A673 (cell line): ENCODE results near the gene QPCTL.

Experiments
- EZH2 ChIP-seq: fragments of 200-600 bp; sonication (generic); IDR thresholded peaks from 2 replicates; pipeline ENCODE4 v1.6.1; 2017; ENCODE audit warnings: borderline replicate concordance, low read depth, mild to moderate bottlenecking, mixed read lengths, antibody characterized with exemption, low read length; ENCODE audit not compliant: poor library complexity, severe bottlenecking
- TF ChIP-seq, protein P1 (sequence below): fragments of 300-800, 200-600 bp; sonication (generic); conservative IDR thresholded peaks from 2 replicates; pipeline ENCODE4 v1.5.1; 2017; ENCODE audit warnings: low read depth, mild to moderate bottlenecking, antibody characterized with exemption, low read length, moderate library complexity, mixed read lengths

DNA sequence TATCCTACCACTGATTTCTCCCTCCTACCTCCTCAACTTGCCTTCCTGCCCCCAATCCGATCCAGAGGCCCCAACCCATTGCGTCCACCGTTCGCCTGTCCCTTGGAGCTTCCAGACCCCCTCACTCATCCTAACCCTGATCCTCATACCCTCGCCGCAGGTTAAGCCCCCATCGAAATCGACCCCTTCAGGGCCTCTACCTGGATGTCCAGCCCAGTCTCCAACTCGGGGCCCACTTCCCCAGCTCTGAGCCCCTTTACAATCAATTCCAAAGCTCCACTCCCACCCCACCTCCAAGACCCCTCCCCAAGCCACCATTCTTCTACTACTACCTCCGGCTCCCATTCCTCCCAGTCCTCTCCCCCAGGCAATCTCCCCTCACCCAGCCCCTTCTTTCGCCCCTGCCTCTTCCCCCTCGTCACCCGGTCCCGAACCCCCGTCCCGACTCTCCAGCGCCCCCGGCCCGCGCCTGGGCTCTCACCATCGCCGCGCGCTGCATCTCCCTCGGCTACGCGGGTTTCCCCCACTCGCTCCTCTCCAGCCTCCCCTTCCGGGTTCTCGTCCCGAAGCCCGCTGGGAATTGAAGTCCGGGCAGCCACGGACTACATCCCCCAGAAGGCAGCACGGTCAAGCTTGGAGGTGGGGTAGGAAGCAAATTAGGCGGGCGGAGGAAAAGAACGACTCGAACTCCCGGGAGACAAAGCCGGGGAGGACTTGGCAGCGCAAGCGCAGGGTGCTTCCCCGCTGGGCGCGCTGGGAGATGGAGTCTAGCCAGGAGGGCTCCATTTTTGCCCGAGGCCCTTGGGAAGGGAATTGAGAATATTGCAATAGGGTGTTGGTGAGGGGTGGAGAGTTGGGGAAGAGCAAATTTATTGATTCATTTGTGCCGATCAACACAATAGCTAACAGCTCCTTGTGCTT is 38.2 kb downstream of the QPCTL start, which contains the start of gene FBXO46:
- TF ChIP-seq, protein P1, sequence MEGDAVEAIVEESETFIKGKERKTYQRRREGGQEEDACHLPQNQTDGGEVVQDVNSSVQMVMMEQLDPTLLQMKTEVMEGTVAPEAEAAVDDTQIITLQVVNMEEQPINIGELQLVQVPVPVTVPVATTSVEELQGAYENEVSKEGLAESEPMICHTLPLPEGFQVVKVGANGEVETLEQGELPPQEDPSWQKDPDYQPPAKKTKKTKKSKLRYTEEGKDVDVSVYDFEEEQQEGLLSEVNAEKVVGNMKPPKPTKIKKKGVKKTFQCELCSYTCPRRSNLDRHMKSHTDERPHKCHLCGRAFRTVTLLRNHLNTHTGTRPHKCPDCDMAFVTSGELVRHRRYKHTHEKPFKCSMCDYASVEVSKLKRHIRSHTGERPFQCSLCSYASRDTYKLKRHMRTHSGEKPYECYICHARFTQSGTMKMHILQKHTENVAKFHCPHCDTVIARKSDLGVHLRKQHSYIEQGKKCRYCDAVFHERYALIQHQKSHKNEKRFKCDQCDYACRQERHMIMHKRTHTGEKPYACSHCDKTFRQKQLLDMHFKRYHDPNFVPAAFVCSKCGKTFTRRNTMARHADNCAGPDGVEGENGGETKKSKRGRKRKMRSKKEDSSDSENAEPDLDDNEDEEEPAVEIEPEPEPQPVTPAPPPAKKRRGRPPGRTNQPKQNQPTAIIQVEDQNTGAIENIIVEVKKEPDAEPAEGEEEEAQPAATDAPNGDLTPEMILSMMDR, result no peak; the same call in 1 of the 2 replicates
- TF ChIP-seq EZH2, result no peak
